H1 (cell line): Measurements from ENCODE around the gene THADA. TPM values are rescaled to one million over a fixed set of nuclear protein-coding genes. Genes with fewer than 3 reads are reported as not detected.

Source experiments
- CTCF ChIA-PET: fragments of 300-600 bp; sonication (Branson Sonifier 250); formaldehyde crosslinking; loops from one replicate; lab custom pipeline; 2021; ENCODE audit not compliant: partially characterized antibody; lab: Charles Lee
- POLR2A ChIA-PET: fragments of 300-600 bp; sonication (Branson Sonifier 250); formaldehyde crosslinking; loops from one replicate; lab custom pipeline; 2021; ENCODE audit warnings: inconsistent platforms; ENCODE audit not compliant: partially characterized antibody; lab: Charles Lee
- DNase-seq, 2 experiments: peaks; one replicate each; pipeline versions ENCODE4 v3.0.0 to v3.0.0-alpha.2; 2010 to 2022; ENCODE audit warnings: low spot score in 2 of 2, low read depth in 1 of 2, mixed read lengths in 1 of 2
- FAIRE-seq: peaks from 2 replicates; lab custom pipeline; 2011; peaks lifted over from hg19 to GRCh38; lab: Jason Lieb, UNC
- H2AFZ ChIP-seq: 2 replicates; pipeline ENCODE4 v1.8.1; 2012; ENCODE audit warnings: low read length, inconsistent platforms
- H2AK5ac ChIP-seq: 2 replicates; pipeline ENCODE4 v1.6.1; 2013; ENCODE audit warnings: low read depth, low read length
- H2BK120ac ChIP-seq: replicated peaks from 2 replicates; pipeline ENCODE3; 2013; ENCODE audit warnings: low read depth, low read length, inconsistent platforms
- H2BK12ac ChIP-seq: 2 replicates; pipeline ENCODE4 v1.6.1; 2013; ENCODE audit warnings: low read depth, low read length
- H2BK15ac ChIP-seq: 2 replicates; pipeline ENCODE4 v1.6.1; 2013; ENCODE audit warnings: low read length
- H2BK20ac ChIP-seq: 2 replicates; pipeline ENCODE4 v1.6.1; 2013; ENCODE audit warnings: low read length
- H2BK5ac ChIP-seq: 2 replicates; pipeline ENCODE4 v1.6.1; 2013; ENCODE audit warnings: low read depth, low read length
- H3K14ac ChIP-seq: 2 replicates; pipeline ENCODE4 v1.6.1; 2013; ENCODE audit warnings: inconsistent platforms; ENCODE audit not compliant: insufficient read length
- H3K18ac ChIP-seq: 2 replicates; pipeline ENCODE4 v1.6.1; 2013; ENCODE audit warnings: low read length; ENCODE audit errors: extremely low read depth
- H3K23ac ChIP-seq: 2 replicates; pipeline ENCODE4 v1.6.1; 2013; ENCODE audit warnings: inconsistent platforms; ENCODE audit not compliant: insufficient read length
- H3K23me2 ChIP-seq: 2 replicates; pipeline ENCODE4 v1.6.1; 2013; ENCODE audit warnings: low read depth, low read length
- H3K27ac ChIP-seq: 2 replicates; pipeline ENCODE4 v1.6.1; 2011; ENCODE audit warnings: low read depth, low read length, inconsistent platforms
- H3K27me3 ChIP-seq, 4 experiments: replicated peaks in 1 of 4; 1 replicate in 1 of 4; 2 replicates in 3 of 4; pipeline versions ENCODE4 v1.6.1 to v1.8.1; 2011 to 2013; ENCODE audit warnings: low read length in 3 of 4, mild to moderate bottlenecking in 3 of 4, inconsistent platforms in 2 of 4, mixed read lengths in 2 of 4, moderate library complexity in 1 of 4; ENCODE audit not compliant: control insufficient read depth in 3 of 4, insufficient read depth in 3 of 4; ENCODE audit errors: extremely low read depth in 1 of 4
- H3K36me3 ChIP-seq, 4 experiments: 2 replicates each; pipeline versions ENCODE4 v1.6.1 to v1.8.1; 2011 to 2013; ENCODE audit warnings: mild to moderate bottlenecking in 4 of 4, low read length in 3 of 4, moderate library complexity in 2 of 4, control low read depth in 1 of 4, inconsistent platforms in 1 of 4; ENCODE audit not compliant: insufficient read depth in 4 of 4, control insufficient read depth in 2 of 4
- H3K4ac ChIP-seq: replicated peaks from 2 replicates; pipeline ENCODE3; 2013; ENCODE audit warnings: low read length, low read depth, mixed read lengths, inconsistent platforms; ENCODE audit not compliant: insufficient read length
- H3K4me1 ChIP-seq, 4 experiments: replicated peaks in 1 of 4; 1 replicate in 1 of 4; 2 replicates in 3 of 4; pipeline versions ENCODE4 v1.6.1 to v1.8.1; 2011 to 2013; ENCODE audit warnings: low read length in 3 of 4, inconsistent platforms in 2 of 4, mixed read lengths in 1 of 4; ENCODE audit not compliant: insufficient read depth in 4 of 4, control insufficient read depth in 3 of 4
- H3K4me2 ChIP-seq, 2 experiments: 2 replicates each; pipeline versions ENCODE4 v1.6.1 to v1.8.1; 2011 to 2013; ENCODE audit warnings: low read depth in 2 of 2, low read length in 2 of 2, control low read depth in 1 of 2, inconsistent platforms in 1 of 2, mild to moderate bottlenecking in 1 of 2; ENCODE audit not compliant: insufficient read depth in 1 of 2
- H3K4me3 ChIP-seq, 4 experiments: fragments of 200-600, 300-600 bp in 1 of 4; sonication (generic), shearing (Covaris generic), sonication (Bioruptor Twin) in 1 of 4; 2 replicates each; pipeline versions ENCODE4 v1.5.1 to v1.8.1; 2011 to 2016; ENCODE audit warnings: low read length in 4 of 4, low read depth in 3 of 4, control low read depth in 2 of 4, inconsistent platforms in 2 of 4, mild to moderate bottlenecking in 2 of 4, mixed read lengths in 1 of 4, moderate library complexity in 1 of 4; ENCODE audit not compliant: insufficient read depth in 2 of 4; ENCODE audit errors: extremely low read depth in 1 of 4
- H3K56ac ChIP-seq: replicated peaks from 2 replicates; pipeline ENCODE3; 2013; ENCODE audit warnings: low read depth, mild to moderate bottlenecking, mixed read lengths, low read length, inconsistent platforms; ENCODE audit not compliant: insufficient read length
- H3K79me1 ChIP-seq: 2 replicates; pipeline ENCODE4 v1.6.1; 2013; ENCODE audit warnings: low read depth, low read length, control low read depth
- H3K79me2 ChIP-seq, 2 experiments: 2 replicates each; pipeline versions ENCODE4 v1.6.1 to v1.8.1; 2012 to 2013; ENCODE audit warnings: low read length in 2 of 2, mild to moderate bottlenecking in 2 of 2, inconsistent platforms in 1 of 2; ENCODE audit not compliant: insufficient read depth in 2 of 2, control insufficient read depth in 1 of 2
- H3K9ac ChIP-seq, 4 experiments: replicated peaks in 1 of 4; 1 replicate in 1 of 4; 2 replicates in 3 of 4; pipeline versions ENCODE4 v1.6.1 to v1.8.1; 2011 to 2013; ENCODE audit warnings: low read depth in 3 of 4, low read length in 3 of 4, control low read depth in 2 of 4, mild to moderate bottlenecking in 2 of 4, moderate library complexity in 2 of 4, inconsistent platforms in 1 of 4; ENCODE audit errors: extremely low read depth in 1 of 4
- H3K9me3 ChIP-seq, 2 experiments: 2 replicates each; pipeline versions ENCODE4 v1.6.1 to v1.8.1; 2012 to 2013; ENCODE audit warnings: mild to moderate bottlenecking in 2 of 2, moderate library complexity in 2 of 2, control low read depth in 1 of 2, inconsistent platforms in 1 of 2, low read depth in 1 of 2, low read length in 1 of 2, mixed read lengths in 1 of 2; ENCODE audit not compliant: insufficient read depth in 2 of 2
- H4K20me1 ChIP-seq, 2 experiments: replicated peaks in 1 of 2; 2 replicates each; pipeline versions ENCODE3 to v1.8.1; 2011 to 2013; ENCODE audit warnings: inconsistent platforms in 2 of 2, low read length in 2 of 2, mild to moderate bottlenecking in 1 of 2; ENCODE audit not compliant: insufficient read depth in 2 of 2, control insufficient read depth in 1 of 2
- H4K5ac ChIP-seq: 2 replicates; pipeline ENCODE4 v1.6.1; 2013; ENCODE audit warnings: low read length, low read depth, mixed read lengths, inconsistent platforms; ENCODE audit not compliant: insufficient read length
- H4K8ac ChIP-seq: 2 replicates; pipeline ENCODE4 v1.8.0; 2013; ENCODE audit warnings: mild to moderate bottlenecking, moderate library complexity, low read length, inconsistent platforms; ENCODE audit not compliant: insufficient read depth; ENCODE audit errors: extremely low read depth
- H4K91ac ChIP-seq: replicated peaks from 2 replicates; pipeline ENCODE3; 2013; ENCODE audit warnings: low read length, mixed read lengths, inconsistent platforms; ENCODE audit not compliant: insufficient read length
- ATF3 ChIP-seq: IDR thresholded peaks from 2 replicates; pipeline ENCODE4 v1.6.1; 2011; ENCODE audit warnings: low read depth, mild to moderate bottlenecking, low read length; ENCODE audit not compliant: insufficient read depth
- CBX5 ChIP-seq: fragments of 300-800, 300-1000 bp; sonication (generic); IDR thresholded peaks from 2 replicates; pipeline ENCODE4 v1.7.1; 2016; ENCODE audit warnings: antibody characterized with exemption, low read length, low read depth
- KDM4A ChIP-seq: IDR thresholded peaks from one replicate; pipeline ENCODE4 v1.7.1; 2012; ENCODE audit warnings: low read depth, mild to moderate bottlenecking, moderate library complexity, low read length, inconsistent platforms; ENCODE audit not compliant: severe bottlenecking
- MAX ChIP-seq: IDR thresholded peaks from 2 replicates; pipeline ENCODE4 v1.6.1; 2012; ENCODE audit warnings: inconsistent platforms
- POLR2A ChIP-seq, 2 experiments: IDR thresholded peaks; 1 replicate in 1 of 2; 2 replicates in 1 of 2; pipeline ENCODE4 v1.6.1; 2011; ENCODE audit warnings: low read depth in 2 of 2, low read length in 2 of 2, mild to moderate bottlenecking in 2 of 2; ENCODE audit errors: control extremely low read depth in 1 of 2
- POLR2AphosphoS5 ChIP-seq: IDR thresholded peaks from 2 replicates; pipeline ENCODE4 v1.6.1; 2011; ENCODE audit warnings: low read depth, low read length
- RBBP5 ChIP-seq: IDR thresholded peaks from 2 replicates; pipeline ENCODE4 v1.7.1; 2012; ENCODE audit warnings: low read depth, mild to moderate bottlenecking, inconsistent platforms, low read length, moderate library complexity, borderline replicate concordance
- RFX5 ChIP-seq: IDR thresholded peaks from 2 replicates; pipeline ENCODE4 v1.6.1; 2011; ENCODE audit warnings: low read depth, low read length, improper control_type of control experiment, borderline replicate concordance
- RXRA ChIP-seq: IDR thresholded peaks from 2 replicates; pipeline ENCODE4 v1.6.1; 2011; ENCODE audit warnings: low read depth, mild to moderate bottlenecking, low read length, moderate library complexity; ENCODE audit not compliant: insufficient read depth
- SRF ChIP-seq: IDR thresholded peaks from 2 replicates; pipeline ENCODE4 v1.6.1; 2011; ENCODE audit warnings: mild to moderate bottlenecking, low read depth, low read length, moderate library complexity
- TAF7 ChIP-seq: optimal IDR thresholded peaks from 2 replicates; pipeline ENCODE3; 2011; ENCODE audit warnings: low read depth, mild to moderate bottlenecking, inconsistent platforms, low read length, moderate library complexity, borderline replicate concordance
- TBP ChIP-seq: IDR thresholded peaks from 2 replicates; pipeline ENCODE4 v1.6.1; 2011; ENCODE audit warnings: low read depth, low read length, improper control_type of control experiment
- USF2 ChIP-seq: IDR thresholded peaks from 2 replicates; pipeline ENCODE4 v1.6.1; 2011; ENCODE audit warnings: low read length, improper control_type of control experiment
- YY1 ChIP-seq: IDR thresholded peaks from 2 replicates; pipeline ENCODE4 v1.6.1; 2011; ENCODE audit warnings: low read depth, mild to moderate bottlenecking, low read length
- WGBS, 2 experiments: shearing (Covaris generic) in 1 of 2; methylation state at CpG; one replicate each; pipeline versions ENCODE4 v1.1.6 to v1.1.7; 2013 to 2015; ENCODE audit warnings: low lambda C conversion rate in 2 of 2, mixed read lengths in 2 of 2, inconsistent platforms in 1 of 2, low coverage in 1 of 2, missing lambda C conversion rate in 1 of 2; ENCODE audit not compliant: insufficient replicate concordance in 2 of 2, insufficient coverage in 1 of 2, insufficient read length in 1 of 2; ENCODE audit errors: extremely low coverage in 1 of 2, missing lambda C conversion rate in 1 of 2; 5-methylcytosine and 5-hydroxymethylcytosine counted together
- polyA plus RNA-seq, 7 experiments: library from polyadenylated mRNA; depleted of rRNA in 3 of 7; stranded (reverse) in 5 of 7; unstranded in 2 of 7; fragments of >200 nt in 5 of 7; fragments of 200-250 nt in 2 of 7; gene quantifications; 1 replicate in 5 of 7; 2 replicates in 1 of 7; 4 replicates in 1 of 7; pipeline versions ENCODE4 v1.2.1 to v1.2.3, GENCODE V29; 2011 to 2013; ENCODE audit warnings: missing spikeins in 2 of 7, mixed read lengths in 2 of 7
- total RNA-seq: library from RNA; stranded (reverse); fragmentation: NEBNext Ultra II Directional; extraction: Animal tissue kit (Norgen Biotek cat#: 25700); gene quantifications from 2 replicates; pipeline ENCODE4 v1.2.1, GENCODE V29; 2021

THADA gene
- total and polyA plus RNA-seq, 2 of the 8 experiments (the other 6 are each of a cell fraction or from before 2014, with no cell fraction given) = 22.4 to 26.8 TPM

- no peak overlapping the region for H4K91ac ChIP-seq
- no peaks in the 10 kb centered on the region for H3K27me3 ChIP-seq
- WGBS, 2 experiments = 100% methylated on average over 1 of the region's 1 CpG; no CpG with 5 or more reads in 1 of the 2 experiments
- H3K4me1 ChIP-seq = no peaks in the 10 kb centered on the region
- no peak overlapping the region for H3K56ac ChIP-seq
- ChIA-PET CTCF (no interaction called here), POLR2A (no interaction called here)
- no peak overlapping the region for H4K8ac ChIP-seq
- no peak overlapping the region for H4K5ac ChIP-seq
- no peak overlapping the region for H3K14ac ChIP-seq
- H4K20me1 ChIP-seq = no peaks in the 10 kb centered on the region
- H3K27ac ChIP-seq = no peak overlapping the region
- DNase-seq (no peak), FAIRE-seq (no peak)
- H2AFZ ChIP-seq = no peak overlapping the region
- no peak overlapping the region for H2BK120ac ChIP-seq
- no peaks in the 10 kb centered on the region for H3K79me1 ChIP-seq
- H2BK20ac ChIP-seq = no peak overlapping the region
- H3K18ac ChIP-seq = no peak overlapping the region
- no peak overlapping the region for H2BK15ac ChIP-seq
- no peak overlapping the region for H3K23ac ChIP-seq
- H3K36me3 ChIP-seq = peaks cover 0 to 2% (median 0%) of the 10 kb centered on the region in 4 experiments; a peak in 2 of 8 replicates
- no peaks in the 10 kb centered on the region for H3K79me2 ChIP-seq
- H3K4me2 ChIP-seq = no peak overlapping the region
- H2BK12ac ChIP-seq = no peak overlapping the region
- no peaks in the 10 kb centered on the region for H3K9me3 ChIP-seq
- no peak overlapping the region for H3K4ac ChIP-seq
- no peaks in the 10 kb centered on the region for H3K23me2 ChIP-seq
- H3K9ac ChIP-seq = no peak overlapping the region
- H3K4me3 ChIP-seq = no peak overlapping the region
- no peak overlapping the region for H2AK5ac ChIP-seq
- no peak overlapping the region for H2BK5ac ChIP-seq
- TF ChIP-seq SRF (no peak), MAX (no peak), RBBP5 (no peak), RXRA (no peak), TBP (no peak), POLR2AphosphoS5 (no peak), KDM4A (no peak), TAF7 (no peak), YY1 (no peak), USF2 (no peak), RFX5 (no peak), CBX5 (no peak), POLR2A (IDR thresholded peaks at IDR 0.05; ENCODE audit: control extremely low read depth in 1 of 2, low read depth in 2 of 2, low read length in 2 of 2) (no peak), ATF3 (no peak)
Observed at GRCh38 chr2:43321446-43321845, 274.4 kb downstream of the THADA start.
